ENCODE measurements around the gene CDNF.
"Not testable (repeated sequence)": the region's sequence is repeated elsewhere in the genome, so short reads cannot be mapped to it uniquely, and the experiment has no call there.

CDNF gene

GRCh38 chr10:14837757-14838581, at the start of gene CDNF, which contains the start of the genes HSPA14 and MSANTD7:
TSS of gene CDNF (minus strand) at chr10:14838037. CDS start at chr10:14837946, 91 bp downstream.
TSS of gene HSPA14 (plus strand) at chr10:14838306. CDS start at chr10:14838403, 97 bp downstream.
TSS of gene MSANTD7 (plus strand) at chr10:14838306. CDS start at chr10:14842285, 3,979 bp downstream.
- in situ Hi-C loops (cut with MboI; ENCODE audit: low sequenced_read_pairs) = no loop called here

GRCh38 chr10:14884082-14884481, 46.2 kb upstream of the CDNF start:
- in situ Hi-C loops (cut with MboI; ENCODE audit: low sequenced_read_pairs) = no loop called here

DNA sequence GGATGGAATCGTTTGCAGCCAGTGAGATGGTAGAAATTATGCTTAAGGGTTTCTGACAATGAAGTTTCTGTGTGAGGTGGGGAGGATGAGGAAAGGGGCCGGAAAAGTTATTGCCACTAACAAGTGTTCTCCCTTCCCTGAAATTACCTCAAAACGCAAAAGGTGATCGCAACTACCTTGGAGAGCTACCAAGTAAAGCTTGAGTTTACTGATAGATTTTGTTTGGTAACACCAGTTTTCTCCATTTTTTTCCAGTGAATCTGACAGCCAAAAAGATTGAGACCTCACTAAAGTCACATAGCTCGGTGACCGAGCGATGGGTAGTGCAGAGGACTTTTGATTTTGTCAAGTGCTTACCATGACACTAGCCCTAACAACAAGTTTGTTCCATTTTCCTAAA, 42.4 kb upstream of the CDNF start:
- in situ Hi-C loops (cut with MboI; ENCODE audit: low sequenced_read_pairs) = no loop called here

- in situ Hi-C loops (cut with MboI; ENCODE audit: low sequenced_read_pairs) = no loop called here
Observed at GRCh38 chr10:14879928-14880193, 42.0 kb upstream of the CDNF start.

DNA sequence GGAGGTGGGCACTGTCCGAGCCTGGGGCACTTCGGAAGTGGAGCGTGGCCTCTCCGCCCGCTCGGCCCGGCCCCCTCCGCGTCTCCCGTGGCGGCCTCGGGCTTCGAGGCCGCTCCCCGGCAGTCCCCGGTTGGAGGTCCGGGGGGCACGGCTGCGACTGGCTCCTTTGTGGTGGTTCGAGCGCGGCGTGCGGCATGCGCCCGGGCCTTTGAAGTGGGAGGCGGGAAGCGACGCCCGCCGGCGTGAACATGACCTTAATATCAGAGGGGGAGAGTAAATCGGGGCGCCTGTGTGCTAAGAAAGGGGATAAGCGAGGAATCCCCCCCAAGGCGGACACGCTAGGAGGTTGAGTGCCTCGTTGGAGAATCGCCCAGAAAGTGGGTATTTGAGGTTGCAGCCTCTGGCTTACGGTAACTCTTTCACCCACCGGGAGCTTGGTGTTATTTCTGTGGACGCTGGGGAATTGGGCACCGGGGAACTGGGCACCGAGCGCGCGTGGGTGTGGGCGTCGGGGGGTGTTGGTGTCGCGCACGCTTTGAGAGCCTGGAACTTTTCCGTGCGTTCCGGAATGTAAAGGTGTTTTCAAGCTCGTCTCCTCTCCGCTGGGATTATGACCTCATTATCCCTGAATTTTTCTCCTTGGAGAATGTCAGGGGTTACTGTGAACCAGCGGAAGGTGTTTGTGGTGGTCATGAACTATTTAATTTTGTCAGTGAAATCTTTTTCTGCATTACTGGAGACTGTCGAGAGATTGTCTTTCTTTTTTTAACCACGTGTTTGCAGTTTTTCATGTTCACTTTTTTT, 41.5 kb upstream of the CDNF start:
- in situ Hi-C loops (cut with MboI; ENCODE audit: low sequenced_read_pairs) = no loop called here

DNA sequence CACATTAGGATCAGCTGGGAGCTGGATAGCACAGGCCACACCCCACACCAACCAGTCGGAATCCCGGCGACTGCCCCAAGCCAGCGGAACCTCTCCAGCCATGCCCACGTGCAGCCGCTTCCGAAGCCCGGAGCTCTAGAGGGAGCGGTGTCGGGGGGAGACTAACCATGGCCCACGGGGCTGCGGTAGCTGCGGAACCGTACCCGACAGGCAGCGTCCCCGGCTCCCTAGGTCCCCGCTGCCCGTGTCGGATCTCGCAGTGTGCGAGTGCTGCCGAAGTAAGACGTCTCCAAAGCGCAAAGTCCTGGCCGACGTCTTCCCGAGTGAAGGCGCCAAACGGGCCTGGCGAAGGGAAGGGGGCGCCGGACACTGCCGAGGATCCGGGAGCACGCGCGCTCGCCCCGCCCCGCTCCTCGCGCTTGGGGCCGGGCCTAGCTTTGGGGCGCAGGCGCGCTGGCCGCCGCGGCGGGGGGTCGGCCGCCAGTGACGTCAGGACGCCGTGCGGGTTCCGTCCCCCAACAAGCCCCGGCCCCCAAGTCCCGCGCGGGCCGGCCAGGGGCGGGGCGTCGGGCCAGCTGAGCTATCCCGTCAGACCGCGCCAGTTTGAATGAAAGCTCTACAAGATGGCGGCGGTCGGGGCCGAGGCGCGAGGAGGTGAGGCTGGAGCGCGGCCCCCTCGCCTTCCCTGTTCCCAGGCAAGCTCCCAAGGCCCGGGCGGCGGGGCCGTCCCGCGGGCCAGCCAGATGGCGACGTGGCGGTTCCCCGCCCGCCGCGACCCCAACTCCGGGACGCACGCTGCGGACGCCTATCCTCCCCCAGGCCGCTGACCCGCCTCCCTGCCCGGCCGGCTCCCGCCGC, 40.7 kb upstream of the CDNF start, which contains the start of gene SUV39H2:
Gene SUV39H2, plus strand, starts transcription at position 601 of the 858 bp plus-strand sequence. Its CDS starts 23 bp downstream, at position 624.
- in situ Hi-C loops (cut with MboI; ENCODE audit: low sequenced_read_pairs) = no loop called here

DNA sequence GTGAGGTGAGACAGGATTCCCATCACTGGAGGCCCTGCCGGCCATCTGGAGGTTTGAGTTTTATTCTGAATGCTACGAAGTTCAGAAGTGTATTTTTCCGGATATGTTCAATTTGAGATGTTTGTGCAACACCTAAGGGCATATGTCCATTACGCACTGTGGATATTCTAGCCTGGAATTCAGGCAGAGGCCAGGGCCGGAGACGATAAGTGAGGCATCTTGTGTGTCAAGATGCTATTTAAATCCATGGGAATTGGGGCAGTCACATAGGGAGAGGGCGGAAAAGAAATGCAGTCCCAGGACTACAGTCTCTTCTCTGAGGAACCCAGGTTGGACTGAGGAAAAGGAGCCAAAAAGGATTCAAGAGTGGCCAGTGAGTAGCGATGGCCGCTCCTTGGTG, 38.9 kb upstream of the CDNF start:
- in situ Hi-C loops (cut with MboI; ENCODE audit: low sequenced_read_pairs) = no loop called here

DNA sequence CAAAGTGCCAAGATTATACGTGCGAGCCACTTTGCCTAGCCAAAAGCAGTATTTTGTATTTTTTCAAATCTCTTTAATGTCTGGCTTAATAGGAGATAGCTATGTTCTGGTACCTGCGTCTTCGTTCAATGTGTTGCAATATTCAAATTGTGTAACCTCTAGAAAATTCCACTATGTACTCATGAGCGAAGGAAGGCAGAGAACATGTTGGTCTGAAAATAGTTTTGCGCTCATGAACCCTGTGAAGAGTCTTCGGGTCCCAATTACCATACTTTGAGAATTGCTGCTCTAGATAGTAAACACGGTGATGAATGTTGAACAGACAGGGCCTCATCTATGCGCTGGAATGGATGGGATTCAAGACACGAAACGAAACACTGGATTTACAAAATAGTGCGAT, 38.1 kb upstream of the CDNF start:
- in situ Hi-C loops (cut with MboI; ENCODE audit: low sequenced_read_pairs) = no loop called here

- in situ Hi-C loops (cut with MboI; ENCODE audit: low sequenced_read_pairs) = no loop called here
Observed at GRCh38 chr10:14873090-14873760, 35.4 kb upstream of the CDNF start.

- in situ Hi-C loops (cut with MboI; ENCODE audit: low sequenced_read_pairs) = not testable (repeated sequence)
Observed at GRCh38 chr10:14864871-14865270, 27.0 kb upstream of the CDNF start.

GRCh38 chr10:14864466-14864865, 26.6 kb upstream of the CDNF start:
- in situ Hi-C loops (cut with MboI; ENCODE audit: low sequenced_read_pairs) = not testable (repeated sequence)

DNA sequence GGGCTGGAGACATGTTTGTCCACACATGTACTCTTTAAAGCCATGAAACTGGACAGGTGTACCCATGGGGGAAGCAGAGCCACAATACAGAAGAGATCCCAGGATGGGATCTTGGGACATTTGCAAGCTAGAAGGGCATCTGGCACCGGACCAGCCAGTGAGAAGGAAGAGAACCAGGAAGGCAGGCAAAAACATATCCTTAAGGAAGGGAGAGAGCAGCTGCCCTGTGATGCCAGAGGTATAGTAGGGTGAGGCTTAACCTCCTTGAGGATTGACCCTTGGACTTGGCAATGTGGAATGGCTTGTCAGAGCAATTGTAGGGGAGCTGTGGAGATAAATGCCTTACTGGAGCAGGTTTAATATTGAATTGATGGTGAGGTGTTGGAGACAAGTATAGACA, 23.0 kb upstream of the CDNF start:
- in situ Hi-C loops (cut with MboI; ENCODE audit: low sequenced_read_pairs) = no loop called here

DNA sequence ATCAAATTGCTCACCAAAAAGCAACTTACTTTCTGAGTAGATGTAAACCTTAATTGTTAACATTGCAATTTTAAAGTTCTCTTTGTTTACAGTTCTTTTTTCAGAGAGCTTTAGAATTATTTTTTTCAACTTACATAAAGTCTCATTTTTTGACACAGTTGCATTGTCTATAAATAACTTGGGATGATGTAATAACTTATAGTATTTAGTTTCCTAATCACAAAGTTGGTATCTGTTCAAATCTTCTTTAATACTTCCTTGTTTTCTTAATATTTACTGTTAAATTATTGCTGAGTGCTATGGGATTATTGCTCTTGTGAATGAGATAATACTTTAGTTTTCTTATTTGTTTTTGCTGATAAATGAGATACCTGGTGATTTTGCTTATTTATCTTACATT, 21.9 kb upstream of the CDNF start:
- in situ Hi-C loops (cut with MboI; ENCODE audit: low sequenced_read_pairs) = no loop called here

- in situ Hi-C loops (cut with MboI; ENCODE audit: low sequenced_read_pairs) = no loop called here
Observed at GRCh38 chr10:14859043-14859442, 21.2 kb upstream of the CDNF start.

DNA sequence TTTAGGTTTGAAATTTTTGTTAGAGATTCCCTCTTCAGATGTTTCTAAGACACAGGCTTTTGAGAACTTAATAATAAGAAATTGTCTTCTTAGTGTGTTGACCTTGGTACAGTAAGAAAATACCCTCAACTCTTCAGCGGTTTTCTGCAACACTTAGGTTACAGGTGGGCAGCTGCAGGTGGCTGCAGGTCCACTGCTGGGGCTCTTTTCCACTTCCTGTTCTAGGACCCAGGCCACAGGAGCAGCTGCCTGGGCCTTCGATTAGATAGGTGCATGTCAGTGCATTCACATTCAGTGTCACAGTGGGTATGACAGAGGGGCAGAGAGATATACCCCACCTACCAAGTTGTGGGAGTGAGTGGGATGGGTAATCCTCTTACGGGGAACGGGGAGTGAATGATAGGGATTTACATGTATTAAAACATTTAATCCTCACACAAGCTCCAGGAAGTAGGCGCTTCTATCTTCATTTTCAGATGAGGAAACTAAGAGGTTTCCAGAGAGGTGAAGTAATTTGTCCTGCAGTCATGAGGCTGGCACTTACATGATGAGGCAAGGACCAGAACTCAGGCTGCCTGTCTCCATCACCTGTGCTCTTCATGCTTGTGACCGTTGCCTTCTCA, 20.6 kb upstream of the CDNF start:
- in situ Hi-C loops (cut with MboI; ENCODE audit: low sequenced_read_pairs) = no loop called here

DNA sequence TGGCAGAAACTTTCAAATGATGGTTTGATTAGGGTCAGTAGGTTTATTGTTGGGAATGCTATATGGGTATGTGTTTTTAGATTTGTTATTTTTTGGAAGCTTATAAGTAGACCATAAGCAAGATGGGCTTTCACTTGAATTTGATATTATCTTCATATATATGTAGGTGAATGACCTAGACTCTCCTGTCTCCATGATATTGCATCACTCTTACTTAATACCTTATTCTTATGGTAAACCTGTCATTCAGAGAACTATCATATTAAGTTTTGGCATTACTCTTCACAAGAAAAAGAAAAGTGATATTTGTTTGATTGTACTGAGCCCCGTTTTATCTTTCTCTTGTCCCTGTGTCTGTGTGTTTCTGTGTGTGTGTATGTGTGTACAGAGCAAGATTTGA, 17.6 kb upstream of the CDNF start:
- in situ Hi-C loops (cut with MboI; ENCODE audit: low sequenced_read_pairs) = no loop called here

GRCh38 chr10:14852236-14852635, 14.4 kb upstream of the CDNF start:
- in situ Hi-C loops (cut with MboI; ENCODE audit: low sequenced_read_pairs) = no loop called here

GRCh38 chr10:14844948-14845347, 7.1 kb upstream of the CDNF start:
- in situ Hi-C loops (cut with MboI; ENCODE audit: low sequenced_read_pairs) = no loop called here

DNA sequence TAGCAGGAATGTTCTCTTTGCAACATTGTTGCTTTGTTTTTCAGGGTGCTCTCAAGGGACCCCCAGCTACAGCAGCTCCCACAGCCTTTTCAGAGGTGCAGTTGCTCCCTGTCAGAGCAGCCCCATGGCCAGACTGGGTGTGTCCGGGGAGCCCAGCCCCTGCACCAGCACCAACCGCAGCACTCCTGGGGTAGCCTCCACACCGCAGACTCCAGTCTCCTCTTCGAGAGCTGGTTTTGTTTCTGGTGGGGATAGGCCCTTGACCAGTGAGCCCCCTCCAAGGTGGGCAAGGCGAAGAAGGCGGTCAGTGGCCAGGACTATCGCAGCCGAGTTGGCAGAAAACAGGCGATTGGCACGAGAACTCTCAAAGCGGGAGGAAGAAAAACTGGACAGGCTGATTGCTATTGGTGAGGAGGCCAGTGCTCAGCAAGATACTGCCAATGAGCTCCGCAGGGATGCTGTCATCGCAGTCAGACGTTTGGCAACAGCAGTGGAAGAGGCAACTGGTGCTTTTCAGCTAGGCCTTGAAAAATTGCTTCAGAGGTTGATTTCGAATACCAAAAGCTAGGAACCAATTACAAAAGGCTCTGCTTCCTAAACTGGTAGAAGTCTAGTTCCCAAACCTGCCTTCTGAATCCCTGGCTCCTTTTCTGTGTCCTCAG, 5.6 kb upstream of the CDNF start:
- in situ Hi-C loops (cut with MboI; ENCODE audit: low sequenced_read_pairs) = no loop called here

GRCh38 chr10:14840178-14840577, 2.3 kb upstream of the CDNF start:
- in situ Hi-C loops (cut with MboI; ENCODE audit: low sequenced_read_pairs) = no loop called here

All from HL-60/S4 treated with phorbol 12-myristate 13-acetate at 8.2 ng/mL for 4 days and 3 days (cell line).